HG03571 (cell line): Measurements from ENCODE around the gene STX1A.
"Not testable (repeated sequence)": the region's sequence is repeated elsewhere in the genome, so short reads cannot be mapped to it uniquely, and the experiment has no call there.

Source experiments
- ATAC-seq: cut with Tn5 transposase; IDR thresholded peaks from one replicate; pipeline ENCODE4 v1.9.1; 2021; ENCODE audit not compliant: unreplicated experiment

STX1A gene

GRCh38 chr7:73736885-73737284 is 17.4 kb upstream of the STX1A start:
- no peak for ATAC-seq

DNA sequence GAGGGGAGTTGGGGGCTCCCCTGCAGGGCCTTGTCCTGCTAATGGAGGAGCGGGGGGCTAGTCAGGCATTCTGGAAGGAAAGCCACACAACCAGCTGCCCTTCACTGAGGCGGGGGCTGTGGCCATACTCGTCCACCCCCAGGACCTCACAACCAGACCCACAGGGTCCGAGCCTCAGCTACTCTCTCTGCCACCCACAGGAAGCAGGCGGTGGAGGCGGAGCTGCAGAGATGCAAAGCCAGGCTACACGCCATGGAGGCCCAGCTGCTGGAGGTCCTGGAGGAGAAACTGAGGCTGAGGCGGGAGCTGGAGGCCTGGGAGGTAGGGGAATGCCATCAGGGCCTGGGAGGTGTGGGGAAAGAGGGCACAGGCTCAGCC is 16.0 kb upstream of the STX1A start:
- ATAC-seq = no peak

GRCh38 chr7:73734619-73735527 is 15.4 kb upstream of the STX1A start:
- ATAC-seq = peak; percentile 34

- no peak for ATAC-seq
Observed at GRCh38 chr7:73732397-73732796, 12.9 kb upstream of the STX1A start.

DNA sequence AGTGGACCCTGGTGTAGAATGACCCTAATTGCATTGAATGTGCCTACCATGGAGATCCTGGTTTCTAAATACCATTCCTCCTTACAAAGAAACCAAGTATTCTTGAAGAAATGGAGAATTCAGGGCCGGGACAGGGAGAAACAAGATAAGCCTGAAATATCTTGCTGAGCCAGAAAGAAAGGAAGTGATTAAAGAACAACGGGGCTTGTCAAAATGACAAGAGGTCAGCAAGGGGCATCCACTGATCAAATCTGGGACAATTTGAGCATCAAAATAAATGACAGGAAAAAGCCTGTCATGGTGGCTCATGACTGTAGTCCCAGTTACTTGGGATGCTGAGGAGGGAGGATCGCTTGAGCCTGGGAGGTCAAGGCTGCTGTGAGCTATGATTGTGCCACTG is 11.0 kb upstream of the STX1A start:
- no peak for ATAC-seq

- no peak for ATAC-seq
Observed at GRCh38 chr7:73728551-73728950, 9.1 kb upstream of the STX1A start.

DNA sequence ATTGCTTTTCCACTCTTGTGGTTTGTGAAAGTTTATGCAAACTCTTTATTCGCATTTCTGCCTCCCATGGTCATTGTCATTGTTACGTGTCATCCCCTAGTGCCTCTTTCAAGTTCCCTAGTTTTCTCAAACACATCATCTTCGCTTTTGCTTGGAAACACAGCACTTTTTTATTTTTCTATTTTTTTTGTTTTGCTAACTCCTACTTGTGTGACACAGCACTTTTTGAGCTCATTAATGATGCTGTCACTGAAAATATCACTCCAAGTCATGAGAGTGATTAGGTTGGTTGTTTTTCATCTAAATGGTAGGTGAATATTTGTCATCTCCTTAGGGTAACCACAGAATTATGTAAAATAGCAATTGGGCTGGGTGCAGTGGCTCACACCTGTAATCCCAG is 8.5 kb upstream of the STX1A start:
- ATAC-seq = no peak

DNA sequence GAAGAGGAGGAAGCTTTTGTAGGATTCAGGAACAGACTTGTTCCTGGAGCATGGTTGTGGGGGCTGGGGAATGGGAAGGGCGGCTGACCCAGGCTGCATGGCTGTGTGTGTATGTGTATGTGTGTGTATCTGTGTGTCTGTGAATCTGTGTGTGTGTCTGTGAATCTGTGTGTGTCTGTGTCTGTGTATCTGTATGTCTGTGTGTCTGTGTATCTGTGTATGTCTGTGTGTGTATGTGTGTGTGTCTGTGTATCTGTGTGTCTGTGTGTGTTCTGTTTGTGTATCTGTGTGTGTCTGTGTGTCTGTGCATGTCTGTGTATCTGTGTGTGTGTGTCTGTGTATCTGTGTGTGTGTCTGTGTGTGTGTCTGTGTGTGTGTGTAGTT is 6.6 kb upstream of the STX1A start:
- ATAC-seq = peak; percentile 19

- no peak for ATAC-seq
Observed at GRCh38 chr7:73723813-73724212, 4.3 kb upstream of the STX1A start.

- ATAC-seq = no peak
Observed at GRCh38 chr7:73722785-73723184, 3.3 kb upstream of the STX1A start.

- not testable (repeated sequence) for ATAC-seq
Observed at GRCh38 chr7:73722182-73722581, 2.7 kb upstream of the STX1A start.

DNA sequence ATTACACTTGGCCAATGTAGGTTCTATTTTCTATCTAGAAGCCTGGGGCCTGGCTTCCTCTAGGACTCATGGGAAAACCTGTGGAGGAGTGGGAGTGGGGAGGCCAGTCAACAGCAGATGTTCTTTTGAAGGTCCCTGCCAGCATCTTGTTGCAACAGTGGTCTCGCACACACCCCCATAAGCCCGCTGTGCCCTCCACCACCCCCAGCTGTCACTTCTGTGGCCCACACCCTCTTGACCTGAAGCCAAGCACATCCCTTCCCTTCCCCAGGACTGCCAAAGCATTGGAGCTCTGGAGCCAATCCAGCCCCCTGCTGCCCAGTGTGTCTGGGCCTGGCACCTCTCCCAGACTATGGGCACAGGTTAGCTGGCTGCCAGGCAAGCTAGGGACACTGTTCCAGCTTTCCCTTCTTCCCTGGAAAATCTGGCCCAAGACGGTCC is 1.9 kb upstream of the STX1A start:
- no peak for ATAC-seq

- ATAC-seq = not testable (repeated sequence)
Observed at GRCh38 chr7:73720443-73720842, 974 bp upstream of the STX1A start.

DNA sequence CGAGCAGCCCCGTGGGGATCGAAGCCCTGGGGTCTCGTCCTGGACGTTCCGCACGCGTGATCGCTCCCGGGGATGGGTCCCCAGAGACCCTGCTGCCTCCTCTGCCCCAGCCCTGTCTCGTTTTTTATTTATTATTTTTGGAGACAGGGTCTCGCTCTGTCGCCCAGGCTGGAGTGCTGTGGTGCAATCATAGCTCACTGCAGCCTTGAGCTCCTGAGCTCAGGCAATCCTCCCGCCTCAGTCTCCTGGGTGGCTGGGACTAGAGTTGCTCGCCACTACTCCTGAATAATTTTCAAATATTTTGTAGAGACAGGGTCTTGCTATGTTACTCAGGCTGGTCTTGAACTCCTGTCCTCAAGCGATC is 319 bp upstream of the STX1A start:
- no peak for ATAC-seq

DNA sequence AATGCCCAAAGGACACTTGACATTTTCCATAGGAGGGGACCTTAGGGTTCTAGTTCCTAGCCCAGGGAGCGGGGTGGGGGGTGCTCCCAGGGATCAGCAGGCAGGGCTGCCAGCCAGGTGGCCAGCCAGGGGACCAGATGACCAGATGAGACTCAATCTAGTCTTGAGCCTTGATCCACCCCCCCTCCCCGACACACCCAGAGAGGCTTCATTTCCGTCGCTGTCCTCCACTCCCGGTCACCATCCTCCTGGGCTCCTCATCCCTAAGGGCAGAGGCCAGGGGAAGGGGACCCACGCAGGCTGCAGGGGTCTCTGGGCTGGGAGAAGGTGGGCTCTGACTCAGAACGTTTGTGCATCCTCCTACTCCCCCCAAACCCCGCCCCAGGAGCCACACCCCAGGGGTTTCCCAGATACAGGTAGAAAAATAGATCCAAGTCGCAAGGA is 1.0 kb downstream of the STX1A start:
- no peak for ATAC-seq

GRCh38 chr7:73717991-73718405 is 1.5 kb downstream of the STX1A start:
- no peak for ATAC-seq

GRCh38 chr7:73717025-73717807 is 2.3 kb downstream of the STX1A start:
- ATAC-seq = no peak

DNA sequence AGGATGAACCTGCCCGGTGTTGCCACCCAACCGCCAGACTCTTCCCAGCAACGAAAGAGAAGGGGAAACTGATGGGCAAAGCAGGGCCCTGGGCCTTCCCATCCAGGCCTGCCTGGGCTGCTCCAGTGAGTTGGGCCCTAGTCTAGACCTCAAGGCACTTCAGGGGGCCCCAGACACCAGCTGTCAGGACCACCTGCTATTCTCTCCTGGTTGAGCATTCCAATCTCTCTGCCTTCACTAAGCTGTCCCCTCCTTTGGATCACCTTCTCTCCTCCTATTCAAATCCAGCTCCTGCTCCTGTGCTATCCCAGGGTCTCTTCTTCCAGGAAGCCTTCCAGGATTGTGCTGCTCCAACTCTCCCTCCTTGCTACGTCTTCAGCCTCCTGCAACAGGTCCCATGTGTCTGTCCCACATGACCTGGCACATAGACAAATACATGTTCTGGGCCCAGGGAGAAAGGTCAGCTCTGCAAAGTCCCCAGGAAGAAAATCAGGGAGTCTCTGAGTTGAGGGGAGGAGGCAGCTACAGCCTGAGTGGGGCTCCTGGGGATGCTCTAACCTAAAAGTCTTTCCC is 3.1 kb downstream of the STX1A start:
- ATAC-seq = no peak

DNA sequence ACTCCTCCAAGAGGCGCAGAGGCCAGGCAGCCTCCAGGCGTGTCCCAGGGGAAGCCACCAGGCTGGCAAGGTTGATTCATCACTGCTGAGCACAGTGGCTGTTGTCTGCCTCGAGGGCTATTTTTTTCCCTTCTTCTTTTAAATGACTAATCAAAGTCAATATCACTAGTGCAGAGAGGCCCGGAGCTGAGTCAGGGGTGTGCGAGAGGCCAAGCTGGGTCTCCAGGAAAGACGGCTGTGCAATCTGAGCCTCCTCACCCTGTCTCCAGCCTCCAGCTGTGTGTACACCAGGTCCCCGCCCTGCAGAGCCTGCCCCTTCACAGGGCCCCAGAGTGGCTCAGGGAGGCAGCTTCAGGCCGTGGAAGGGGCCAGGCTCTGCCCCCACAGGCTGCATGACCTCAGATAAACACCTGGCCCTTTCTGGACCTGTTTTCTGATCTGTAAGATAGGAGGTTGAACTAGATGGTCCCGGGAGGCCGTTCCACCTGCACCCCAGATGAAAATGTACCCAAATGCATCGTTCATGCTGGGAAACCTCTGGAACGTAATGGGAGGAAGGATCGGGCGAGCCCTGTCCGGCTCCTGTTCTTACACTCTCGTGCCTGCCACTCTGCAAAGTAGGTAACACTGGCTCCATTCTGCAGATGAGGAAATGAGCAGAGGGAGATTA is 3.7 kb downstream of the STX1A start:
- ATAC-seq = no peak

DNA sequence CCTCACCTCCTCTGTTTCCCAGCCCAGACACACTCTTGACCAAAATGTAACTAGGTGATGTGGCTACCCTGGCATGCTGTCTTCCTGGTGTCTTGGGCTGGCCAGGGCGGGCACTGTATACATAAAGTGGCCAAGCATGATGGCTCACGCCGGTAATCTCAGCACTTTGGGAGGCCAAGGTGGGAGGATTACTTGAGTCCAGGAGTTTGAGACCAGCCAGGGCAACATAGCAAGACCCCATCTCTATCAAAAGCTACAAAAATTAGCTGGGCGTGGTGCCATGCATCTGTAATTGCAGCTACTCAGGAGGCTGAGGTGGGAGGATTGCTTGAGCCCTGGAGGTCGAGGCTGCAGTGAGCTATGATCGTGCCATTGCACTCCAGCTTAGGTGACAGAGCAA is 6.2 kb downstream of the STX1A start:
- not testable (repeated sequence) for ATAC-seq

GRCh38 chr7:73712773-73713172 is 6.7 kb downstream of the STX1A start:
- ATAC-seq = no peak
